GM06990 (cell line): Measurements from ENCODE around the gene CXXC1.
"Not testable (repeated sequence)": the region's sequence is repeated elsewhere in the genome, so short reads cannot be mapped to it uniquely, and the experiment has no call there.

ENCODE experiments used
- DNase-seq: peaks from one replicate; pipeline ENCODE4 v3.0.0-alpha.2; 2011; ENCODE audit not compliant: insufficient read length; ENCODE audit errors: extremely low read depth
- H3K27me3 ChIP-seq: replicated peaks from 2 replicates; pipeline ENCODE4 v1.6.0; 2011; ENCODE audit warnings: low read length; ENCODE audit not compliant: control insufficient read depth, insufficient read depth
- H3K36me3 ChIP-seq: 2 replicates; pipeline ENCODE4 v1.5.1; 2011; ENCODE audit warnings: low read length; ENCODE audit not compliant: control insufficient read depth, insufficient read depth
- H3K4me3 ChIP-seq: replicated peaks from 2 replicates; pipeline ENCODE4 v1.5.1; 2011; ENCODE audit warnings: low read depth, mild to moderate bottlenecking, control low read depth, low read length
- CTCF ChIP-seq: IDR thresholded peaks from 2 replicates; pipeline ENCODE4 v1.5.1; 2011; ENCODE audit warnings: low read length, control low read depth, mild to moderate bottlenecking, inconsistent platforms; ENCODE audit not compliant: insufficient read depth, poor library complexity, severe bottlenecking

The CXXC1 gene

GRCh38 chr18:50289108-50289443 lies 1.6 kb upstream of the CXXC1 start:
- Histone ChIP-seq H3K36me3 (peaks cover 14% of the 10 kb centered on the region), H3K27me3 (no peaks in the 10 kb centered on the region), H3K4me3 (no peak overlapping the region)
- no peak for DNase-seq
- no peak for TF ChIP-seq CTCF

GRCh38 chr18:50288348-50289107 lies 1.0 kb upstream of the CXXC1 start:
- H3K4me3 ChIP-seq, result peak overlapping the region; percentile 91
- H3K36me3 ChIP-seq, result peaks cover 19% of the 10 kb centered on the region
- not testable (repeated sequence) for H3K27me3 ChIP-seq, DNase-seq

DNA sequence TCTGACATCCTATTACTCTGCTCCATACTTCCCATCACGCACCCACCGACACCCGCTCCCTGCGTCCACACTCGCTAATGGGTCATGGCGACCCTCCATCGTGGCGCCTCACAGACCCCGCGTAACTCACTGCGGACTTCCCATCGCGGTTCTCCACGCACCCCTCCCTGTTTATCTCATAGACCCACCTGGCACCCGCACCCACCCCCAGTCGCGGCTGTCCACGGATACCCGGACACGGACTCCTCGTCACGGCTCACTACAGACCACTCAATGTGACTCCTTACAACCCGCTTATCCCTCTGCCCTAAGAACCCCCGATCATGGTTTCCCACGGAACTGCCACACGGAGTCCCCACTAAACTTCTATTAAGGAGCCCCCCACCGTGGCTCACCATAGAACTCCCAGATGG lies 458 bp downstream of the CXXC1 start:
- H3K4me3 ChIP-seq, result peak overlapping the region; percentile 91
- no peak for DNase-seq
- TF ChIP-seq CTCF, result no peak
- peaks cover 33% of the 10 kb centered on the region for H3K36me3 ChIP-seq
- H3K27me3 ChIP-seq, result no peaks in the 10 kb centered on the region

GRCh38 chr18:50286391-50287027 lies 983 bp downstream of the CXXC1 start:
- no peaks in the 10 kb centered on the region for H3K27me3 ChIP-seq
- peaks cover 33% of the 10 kb centered on the region for H3K36me3 ChIP-seq
- TF ChIP-seq CTCF, result no peak
- H3K4me3 ChIP-seq, result peak overlapping the region; percentile 91
- no peak for DNase-seq

DNA sequence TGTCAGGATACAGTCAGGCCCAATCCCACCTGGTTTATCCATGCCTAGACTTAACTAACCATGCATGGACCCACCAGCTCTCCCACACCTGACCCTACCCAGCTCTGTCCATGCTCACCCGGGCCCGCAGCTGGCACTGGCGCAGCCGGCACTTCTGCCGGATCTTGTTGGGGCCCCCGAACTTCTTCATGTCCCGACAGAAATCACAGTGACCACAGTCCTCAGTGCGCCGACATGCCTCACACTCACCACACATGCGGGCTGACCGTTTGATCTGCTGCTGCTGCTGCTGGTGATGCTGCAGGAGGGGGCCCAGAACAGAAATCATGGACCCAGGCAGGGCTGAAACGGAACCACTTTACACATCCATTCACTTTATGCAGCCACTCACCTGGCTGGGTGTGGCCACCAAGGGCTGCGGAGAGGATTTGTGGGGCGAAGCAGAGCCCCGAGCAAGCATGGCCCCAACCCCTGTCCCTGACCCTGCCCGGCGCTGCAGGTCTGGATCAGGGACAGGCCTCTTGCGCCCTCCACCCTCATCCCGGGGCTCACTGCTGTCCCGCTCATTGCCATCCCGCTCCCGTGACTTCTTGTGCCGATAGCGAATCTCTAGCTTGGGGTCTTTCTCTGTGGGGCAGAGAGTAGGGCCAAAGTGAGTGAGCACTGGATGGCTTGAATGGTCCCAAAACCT lies 1.7 kb downstream of the CXXC1 start:
- H3K36me3 ChIP-seq, result peaks cover 33% of the 10 kb centered on the region
- peak overlapping the region; percentile 91 for H3K4me3 ChIP-seq
- H3K27me3 ChIP-seq, result no peaks in the 10 kb centered on the region
- no peak for TF ChIP-seq CTCF
- DNase-seq, result no peak

GRCh38 chr18:50285071-50285470 lies 2.4 kb downstream of the CXXC1 start:
- no peak overlapping the region for H3K4me3 ChIP-seq
- H3K27me3 ChIP-seq, result no peaks in the 10 kb centered on the region
- no peak for DNase-seq
- TF ChIP-seq CTCF, result no peak
- peaks cover 33% of the 10 kb centered on the region for H3K36me3 ChIP-seq
